T-helper 2 cell treated with Interferon-gamma antibody and Interleukin-4, amounts not matched to agents 100 ng/mL and 5 ng/mL, for 36 hours (primary cell): Measurements from ENCODE around the gene NDUFA12. TPM values are rescaled to one million over a fixed set of nuclear protein-coding genes. Genes with fewer than 3 reads are reported as not detected.
"Not testable (repeated sequence)": the region's sequence is repeated elsewhere in the genome, so short reads cannot be mapped to it uniquely, and the experiment has no call there.

Source experiments
- intact Hi-C: fragments of 100-400 bp; cut with micrococcal nuclease; formaldehyde crosslinking; loops from one replicate; pipeline ENCODE4 v1.15.1; 2023
- total RNA-seq: library from RNA; stranded (reverse); gene quantifications from 2 replicates; pipeline ENCODE4 v1.2.3, GENCODE V29; 2022

NDUFA12 gene
- 144 and 145 TPM in 2 replicates for total RNA-seq

GRCh38 chr12:95003213-95003920 lies at the start of gene NDUFA12:
Gene NDUFA12 (minus strand): TSS chr12:95003697. CDS start chr12:95003680, 17 bp downstream.
- intact Hi-C loops = loop anchor here (1.0 to 2.0 kb wide), 7 partner anchors 15 to 1326 kb away; partner anchors contain the start of genes CRADD, FGD6, METAP2 and NR2C1

- intact Hi-C loops = no loop called here
These were observed 47.7 kb upstream of the NDUFA12 start for GRCh38 chr12:95051241-95051640.

GRCh38 chr12:95037906-95038305 lies 34.4 kb upstream of the NDUFA12 start:
- intact Hi-C loops = no loop called here

GRCh38 chr12:95034750-95035149 lies 31.3 kb upstream of the NDUFA12 start:
- intact Hi-C loops = no loop called here

GRCh38 chr12:95022477-95022876 lies 19.0 kb upstream of the NDUFA12 start:
- intact Hi-C loops = no loop called here

GRCh38 chr12:95017482-95017881 lies 14.0 kb upstream of the NDUFA12 start:
- intact Hi-C loops = no loop called here

GRCh38 chr12:95016120-95016519 lies 12.6 kb upstream of the NDUFA12 start:
- intact Hi-C loops = no loop called here

GRCh38 chr12:95014554-95014953 lies 11.1 kb upstream of the NDUFA12 start:
- intact Hi-C loops = no loop called here

GRCh38 chr12:95006206-95006605 lies 2.7 kb upstream of the NDUFA12 start:
- intact Hi-C loops = no loop called here

GRCh38 chr12:95004610-95005009 lies 1.1 kb upstream of the NDUFA12 start:
- intact Hi-C loops = no loop called here

- intact Hi-C loops = loop anchor here (1.0 to 2.0 kb wide), 7 partner anchors 15 to 1327 kb away; partner anchors contain the start of genes CRADD, FGD6, METAP2 and NR2C1
These were observed 400 bp upstream of the NDUFA12 start for GRCh38 chr12:95003921-95004272.

GRCh38 chr12:95002754-95003153 lies 743 bp downstream of the NDUFA12 start:
- intact Hi-C loops = loop anchor here (1.0 to 2.0 kb wide), 7 partner anchors 14 to 1325 kb away; partner anchors contain the start of genes CRADD, FGD6, METAP2 and NR2C1

- intact Hi-C loops = no loop called here
These were observed 5.2 kb downstream of the NDUFA12 start for GRCh38 chr12:94998326-94998725.

GRCh38 chr12:94997726-94998125 lies 5.8 kb downstream of the NDUFA12 start:
- intact Hi-C loops = no loop called here

GRCh38 chr12:94997061-94997460 lies 6.4 kb downstream of the NDUFA12 start:
- intact Hi-C loops = no loop called here

- intact Hi-C loops = no loop called here
These were observed 9.2 kb downstream of the NDUFA12 start for GRCh38 chr12:94994312-94994711.

GRCh38 chr12:94993855-94994254 lies 9.6 kb downstream of the NDUFA12 start:
- intact Hi-C loops = not testable (repeated sequence)

GRCh38 chr12:94990222-94990621 lies 13.3 kb downstream of the NDUFA12 start:
- intact Hi-C loops = no loop called here

- intact Hi-C loops = loop anchor here (2.0 kb wide), 1 partner anchor 14 kb away; the partner anchor contains the start of gene NDUFA12
These were observed 15.0 kb downstream of the NDUFA12 start for GRCh38 chr12:94988471-94988870.

GRCh38 chr12:94987801-94988200 lies 15.7 kb downstream of the NDUFA12 start:
- intact Hi-C loops = loop anchor here (2.0 kb wide), 1 partner anchor 15 kb away; the partner anchor contains the start of gene NDUFA12

- intact Hi-C loops = no loop called here
These were observed 16.3 kb downstream of the NDUFA12 start for GRCh38 chr12:94987076-94987669.

- intact Hi-C loops = not testable (repeated sequence)
These were observed 18.4 kb downstream of the NDUFA12 start for GRCh38 chr12:94985099-94985498.

- intact Hi-C loops = no loop called here
These were observed 20.2 kb downstream of the NDUFA12 start for GRCh38 chr12:94983321-94983720.
